Loucy (cell line): ENCODE data around the gene LCN12.

Source experiments
- H2AFZ ChIP-seq: fragments of 200-600 bp; sonication (generic); 2 replicates; pipeline ENCODE4 v1.6.0; 2016; ENCODE audit warnings: antibody characterized with exemption, mild to moderate bottlenecking, low read length, moderate library complexity
- H3F3A ChIP-seq: fragments of 200-600 bp; 2 replicates; pipeline ENCODE4 v1.6.0; 2016; ENCODE audit warnings: antibody characterized with exemption, low read depth, mild to moderate bottlenecking
- H3K27me3 ChIP-seq: fragments of 200-600 bp; sonication (generic); 2 replicates; pipeline ENCODE4 v1.6.1; 2014; ENCODE audit warnings: low read length, mild to moderate bottlenecking; ENCODE audit not compliant: insufficient read depth, poor library complexity, severe bottlenecking
- H3K36me3 ChIP-seq: fragments of 200-600 bp; sonication (generic); 2 replicates; pipeline ENCODE4 v1.6.1; 2016; ENCODE audit warnings: low read length; ENCODE audit not compliant: insufficient read depth
- H3K4me1 ChIP-seq: fragments of 200-600 bp; sonication (generic); 2 replicates; pipeline ENCODE4 v1.5.1; 2014; ENCODE audit warnings: low read length, mild to moderate bottlenecking; ENCODE audit not compliant: insufficient read depth, poor library complexity, severe bottlenecking
- H3K4me2 ChIP-seq: fragments of 200-600 bp; sonication (generic); 2 replicates; pipeline ENCODE4 v1.6.0; 2014; ENCODE audit warnings: antibody characterized with exemption, low read length, low read depth, mild to moderate bottlenecking; ENCODE audit not compliant: poor library complexity, severe bottlenecking
- H3K4me3 ChIP-seq: fragments of 200-600 bp; sonication (generic); 2 replicates; pipeline ENCODE4 v1.5.1; 2014; ENCODE audit warnings: low read length, mild to moderate bottlenecking, mixed read lengths; ENCODE audit not compliant: poor library complexity, severe bottlenecking
- H3K79me2 ChIP-seq: fragments of 200-600 bp; sonication (generic); 2 replicates; pipeline ENCODE4 v1.6.1; 2014; ENCODE audit warnings: low read length; ENCODE audit not compliant: insufficient read depth
- H3K9ac ChIP-seq: fragments of 200-600 bp; sonication (generic); 2 replicates; pipeline ENCODE4 v1.6.0; 2014; ENCODE audit warnings: mild to moderate bottlenecking, low read depth, low read length, moderate library complexity; ENCODE audit not compliant: poor library complexity, severe bottlenecking
- H3K9me2 ChIP-seq: fragments of 200-600 bp; sonication (generic); replicated peaks from 2 replicates; pipeline ENCODE4 v1.6.1; 2016; ENCODE audit warnings: low read depth, low read length, mixed read lengths
- H3K9me3 ChIP-seq: fragments of 200-600 bp; sonication (generic); 2 replicates; pipeline ENCODE4 v1.6.1; 2014; ENCODE audit warnings: mild to moderate bottlenecking, antibody characterized with exemption, low read length, low read depth; ENCODE audit not compliant: insufficient read depth
- H4K20me1 ChIP-seq: fragments of 200-600 bp; sonication (generic); 2 replicates; pipeline ENCODE4 v1.6.0; 2014; ENCODE audit warnings: antibody characterized with exemption, low read length, mild to moderate bottlenecking; ENCODE audit not compliant: insufficient read depth, poor library complexity, severe bottlenecking
- EZH2phosphoT487 ChIP-seq: fragments of 200-600 bp; IDR thresholded peaks from 2 replicates; pipeline ENCODE4 v1.6.1; 2018; ENCODE audit warnings: antibody characterized with exemption, mild to moderate bottlenecking, moderate library complexity, borderline replicate concordance
- TF ChIP-seq, protein P1 (sequence below): fragments of 200-600 bp; sonication (generic); conservative IDR thresholded peaks from 2 replicates; pipeline ENCODE4 v1.5.1; 2014; ENCODE audit warnings: mild to moderate bottlenecking, antibody characterized with exemption, low read length

Gene LCN12

GRCh38 chr9:136969774-136970173 lies 17.7 kb downstream of the LCN12 start:
- Histone ChIP-seq H3K9me3 (no peaks in the 10 kb centered on the region), H3K4me3 (no peak overlapping the region), H3F3A (no peaks in the 10 kb centered on the region), H4K20me1 (no peaks in the 10 kb centered on the region), H2AFZ (no peak overlapping the region), H3K27me3 (no peaks in the 10 kb centered on the region), H3K4me1 (peaks cover 9% of the 10 kb centered on the region), H3K9me2 (no peaks in the 10 kb centered on the region), H3K36me3 (no peaks in the 10 kb centered on the region), H3K9ac (no peak overlapping the region), H3K79me2 (no peaks in the 10 kb centered on the region), H3K4me2 (no peak overlapping the region)
- TF ChIP-seq EZH2phosphoT487, result no peak
- TF ChIP-seq, protein P1, sequence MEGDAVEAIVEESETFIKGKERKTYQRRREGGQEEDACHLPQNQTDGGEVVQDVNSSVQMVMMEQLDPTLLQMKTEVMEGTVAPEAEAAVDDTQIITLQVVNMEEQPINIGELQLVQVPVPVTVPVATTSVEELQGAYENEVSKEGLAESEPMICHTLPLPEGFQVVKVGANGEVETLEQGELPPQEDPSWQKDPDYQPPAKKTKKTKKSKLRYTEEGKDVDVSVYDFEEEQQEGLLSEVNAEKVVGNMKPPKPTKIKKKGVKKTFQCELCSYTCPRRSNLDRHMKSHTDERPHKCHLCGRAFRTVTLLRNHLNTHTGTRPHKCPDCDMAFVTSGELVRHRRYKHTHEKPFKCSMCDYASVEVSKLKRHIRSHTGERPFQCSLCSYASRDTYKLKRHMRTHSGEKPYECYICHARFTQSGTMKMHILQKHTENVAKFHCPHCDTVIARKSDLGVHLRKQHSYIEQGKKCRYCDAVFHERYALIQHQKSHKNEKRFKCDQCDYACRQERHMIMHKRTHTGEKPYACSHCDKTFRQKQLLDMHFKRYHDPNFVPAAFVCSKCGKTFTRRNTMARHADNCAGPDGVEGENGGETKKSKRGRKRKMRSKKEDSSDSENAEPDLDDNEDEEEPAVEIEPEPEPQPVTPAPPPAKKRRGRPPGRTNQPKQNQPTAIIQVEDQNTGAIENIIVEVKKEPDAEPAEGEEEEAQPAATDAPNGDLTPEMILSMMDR, result no peak

- no peak overlapping the region for H3K9ac ChIP-seq
- no peaks in the 10 kb centered on the region for H3K9me3 ChIP-seq
- H3K9me2 ChIP-seq, result no peaks in the 10 kb centered on the region
- H3K36me3 ChIP-seq, result no peaks in the 10 kb centered on the region
- H3K4me1 ChIP-seq, result peaks cover 13% of the 10 kb centered on the region
- H3K27me3 ChIP-seq, result no peaks in the 10 kb centered on the region
- H2AFZ ChIP-seq, result no peak overlapping the region
- H4K20me1 ChIP-seq, result no peaks in the 10 kb centered on the region
- no peaks in the 10 kb centered on the region for H3F3A ChIP-seq
- TF ChIP-seq EZH2phosphoT487, result no peak
- TF ChIP-seq, protein P1, result no peak
- no peak overlapping the region for H3K4me3 ChIP-seq
- H3K79me2 ChIP-seq, result no peaks in the 10 kb centered on the region
- H3K4me2 ChIP-seq, result no peak overlapping the region
These were observed 18.3 kb downstream of the LCN12 start for GRCh38 chr9:136970361-136970760.

- Histone ChIP-seq H2AFZ (no peak overlapping the region), H3K36me3 (no peaks in the 10 kb centered on the region), H3K9me3 (no peaks in the 10 kb centered on the region), H3F3A (no peaks in the 10 kb centered on the region), H3K9ac (no peak overlapping the region), H3K4me3 (no peak overlapping the region), H3K4me1 (peaks cover 5% of the 10 kb centered on the region), H3K79me2 (no peaks in the 10 kb centered on the region), H3K27me3 (no peaks in the 10 kb centered on the region), H4K20me1 (no peaks in the 10 kb centered on the region), H3K4me2 (no peak overlapping the region), H3K9me2 (no peaks in the 10 kb centered on the region)
- no peak for TF ChIP-seq EZH2phosphoT487
- TF ChIP-seq, protein P1, result no peak
These were observed 19.7 kb downstream of the LCN12 start for GRCh38 chr9:136971746-136972145.
